ENCODE measurements around the gene SALL2. TPM values are rescaled to one million over a fixed set of nuclear protein-coding genes. Genes with fewer than 3 reads are reported as not detected.

SALL2 gene
- total RNA-seq, 3 donors from 2014 or later, result 1.0 to 25.6 (median 1.2) TPM

DNA sequence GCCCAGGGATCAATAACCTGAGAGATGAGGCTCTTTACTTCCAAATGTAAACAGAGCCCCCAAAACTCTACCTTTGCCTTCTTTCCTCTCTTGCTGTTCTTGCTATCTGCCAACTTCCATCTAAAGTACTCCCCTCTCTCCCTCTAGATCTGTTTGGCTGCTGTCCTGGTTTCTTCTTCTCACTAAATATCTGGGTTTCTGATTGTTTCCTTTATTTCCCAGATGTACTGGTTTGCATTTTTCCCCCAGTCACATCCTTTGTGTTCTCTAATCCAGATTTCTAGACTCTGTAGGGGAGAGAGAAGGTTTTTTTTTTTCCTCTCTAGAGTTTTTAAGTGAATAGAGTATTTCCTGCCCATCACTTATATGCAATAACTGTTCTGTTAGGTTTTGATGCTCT, 7.1 kb upstream of the SALL2 start:
- Histone ChIP-seq H3K9me3 (no peaks in the 10 kb centered on the region), H3K4me1 (ENCODE audit: low read depth) (no peaks in the 10 kb centered on the region), H3K4me3 (no peak overlapping the region), H3K36me3 (ENCODE audit: low read depth) (no peaks in the 10 kb centered on the region)
- ATAC-seq (no peak), DNase-seq (no peak)
- intact Hi-C loops (cut with DNase I, micrococcal nuclease), result no loop called here
- TF ChIP-seq, protein P1, sequence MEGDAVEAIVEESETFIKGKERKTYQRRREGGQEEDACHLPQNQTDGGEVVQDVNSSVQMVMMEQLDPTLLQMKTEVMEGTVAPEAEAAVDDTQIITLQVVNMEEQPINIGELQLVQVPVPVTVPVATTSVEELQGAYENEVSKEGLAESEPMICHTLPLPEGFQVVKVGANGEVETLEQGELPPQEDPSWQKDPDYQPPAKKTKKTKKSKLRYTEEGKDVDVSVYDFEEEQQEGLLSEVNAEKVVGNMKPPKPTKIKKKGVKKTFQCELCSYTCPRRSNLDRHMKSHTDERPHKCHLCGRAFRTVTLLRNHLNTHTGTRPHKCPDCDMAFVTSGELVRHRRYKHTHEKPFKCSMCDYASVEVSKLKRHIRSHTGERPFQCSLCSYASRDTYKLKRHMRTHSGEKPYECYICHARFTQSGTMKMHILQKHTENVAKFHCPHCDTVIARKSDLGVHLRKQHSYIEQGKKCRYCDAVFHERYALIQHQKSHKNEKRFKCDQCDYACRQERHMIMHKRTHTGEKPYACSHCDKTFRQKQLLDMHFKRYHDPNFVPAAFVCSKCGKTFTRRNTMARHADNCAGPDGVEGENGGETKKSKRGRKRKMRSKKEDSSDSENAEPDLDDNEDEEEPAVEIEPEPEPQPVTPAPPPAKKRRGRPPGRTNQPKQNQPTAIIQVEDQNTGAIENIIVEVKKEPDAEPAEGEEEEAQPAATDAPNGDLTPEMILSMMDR (IDR thresholded peaks at IDR 0.05), result no peak

DNA sequence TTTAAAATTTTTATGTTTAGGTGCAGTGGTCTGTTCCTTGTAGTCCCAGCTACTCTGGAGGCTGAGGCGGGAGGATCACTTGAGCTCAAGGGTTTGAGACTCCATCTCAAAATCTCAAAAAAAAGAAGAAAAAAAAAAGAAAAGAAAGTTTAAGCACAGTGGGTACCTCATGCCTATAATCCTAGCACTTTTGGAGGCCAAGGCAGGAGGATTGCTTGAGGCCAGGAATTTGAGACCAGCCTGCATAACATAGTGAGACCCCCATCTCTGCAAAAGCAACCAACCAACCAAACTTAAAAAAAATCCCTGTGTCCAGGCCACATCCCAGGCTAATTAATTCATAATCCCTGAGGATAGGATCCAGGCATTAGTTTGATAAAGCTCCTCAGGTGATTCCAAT, 3.4 kb upstream of the SALL2 start:
- Histone ChIP-seq H3K9me3 (no peaks in the 10 kb centered on the region), H3K4me1 (ENCODE audit: low read depth) (no peaks in the 10 kb centered on the region), H3K4me3 (no peak overlapping the region), H3K36me3 (ENCODE audit: low read depth) (no peaks in the 10 kb centered on the region)
- ATAC-seq, result no peak
- intact Hi-C loops (cut with DNase I, micrococcal nuclease), result no loop called here
- TF ChIP-seq, protein P1 (IDR thresholded peaks at IDR 0.05), result no peak
- DNase-seq, result no peak

DNA sequence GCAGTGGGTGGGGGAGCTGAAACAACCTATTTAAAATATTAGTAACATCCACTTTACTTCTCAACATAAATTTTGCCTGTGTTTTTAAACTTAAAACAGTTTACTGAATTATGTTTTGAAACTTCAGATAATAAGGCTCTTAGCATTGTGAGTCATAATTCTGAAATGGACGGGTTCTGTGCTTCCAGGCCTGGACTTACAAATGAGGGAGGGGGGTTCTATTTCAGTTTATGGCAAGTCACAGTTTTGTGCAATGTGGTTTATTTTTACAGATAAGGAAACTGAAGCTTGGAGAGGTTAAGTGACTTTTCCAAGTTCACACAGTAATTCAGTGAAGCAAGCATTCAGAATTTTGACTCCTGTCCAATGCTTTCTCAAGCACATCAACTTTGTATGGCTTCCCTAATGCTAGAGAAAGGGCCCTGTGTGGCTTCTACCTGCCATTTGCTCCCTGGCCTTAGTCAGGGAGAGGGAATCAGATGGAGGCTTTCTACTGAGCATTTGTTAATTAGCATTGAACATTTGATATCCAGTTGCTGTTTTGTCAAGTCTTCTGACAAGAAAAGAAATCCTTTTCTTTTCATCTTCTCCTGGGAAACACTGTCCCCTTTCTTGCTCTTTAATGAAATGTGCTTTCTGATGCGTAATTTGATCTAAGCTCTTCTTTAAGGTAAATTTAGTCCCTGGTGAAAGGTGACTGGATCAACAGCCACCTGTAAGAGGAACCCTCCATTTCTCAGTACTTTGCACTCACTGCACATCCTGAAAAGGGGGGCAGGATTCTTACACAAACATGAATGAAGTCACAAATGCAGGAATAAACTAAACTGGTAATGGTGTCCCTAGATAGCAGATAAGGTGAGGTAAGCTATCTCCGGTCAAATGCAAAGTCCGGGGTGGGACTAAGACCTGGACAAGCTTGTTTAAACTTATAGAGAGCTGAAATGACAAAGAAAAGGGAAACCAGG, 2.5 kb upstream of the SALL2 start:
- H3K36me3 ChIP-seq (ENCODE audit: low read depth), result no peaks in the 10 kb centered on the region
- ATAC-seq (no peak), DNase-seq (no peak)
- no peaks in the 10 kb centered on the region for H3K9me3 ChIP-seq
- TF ChIP-seq, protein P1 (IDR thresholded peaks at IDR 0.05), result no peak
- intact Hi-C loops (cut with DNase I, micrococcal nuclease), result no loop called here
- H3K4me1 ChIP-seq (ENCODE audit: low read depth), result no peaks in the 10 kb centered on the region
- H3K4me3 ChIP-seq, result no peak overlapping the region

DNA sequence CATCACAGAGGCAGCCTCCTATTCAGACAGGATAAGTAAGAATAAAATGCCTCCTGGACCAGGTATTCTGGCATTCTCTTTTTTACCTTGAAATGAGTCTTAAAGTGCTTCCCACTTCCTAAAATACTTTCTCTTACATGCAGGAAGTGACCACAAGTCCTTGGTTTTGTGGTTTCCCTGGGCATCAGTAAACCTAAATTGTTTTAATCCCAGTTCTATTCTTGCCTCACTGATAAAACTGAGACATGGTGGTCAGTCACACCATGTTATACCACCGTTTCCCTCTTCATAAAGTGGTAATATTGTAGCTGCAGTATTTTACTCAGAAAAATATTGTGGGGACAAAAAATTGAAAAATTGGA, 1.2 kb upstream of the SALL2 start:
- Histone ChIP-seq H3K4me1 (ENCODE audit: low read depth) (no peaks in the 10 kb centered on the region), H3K9me3 (no peaks in the 10 kb centered on the region), H3K4me3 (no peak overlapping the region), H3K36me3 (ENCODE audit: low read depth) (no peaks in the 10 kb centered on the region)
- no peak for DNase-seq
- TF ChIP-seq, protein P1 (IDR thresholded peaks at IDR 0.05), result no peak
- intact Hi-C loops (cut with DNase I, micrococcal nuclease), result no loop called here
- no peak for ATAC-seq

DNA sequence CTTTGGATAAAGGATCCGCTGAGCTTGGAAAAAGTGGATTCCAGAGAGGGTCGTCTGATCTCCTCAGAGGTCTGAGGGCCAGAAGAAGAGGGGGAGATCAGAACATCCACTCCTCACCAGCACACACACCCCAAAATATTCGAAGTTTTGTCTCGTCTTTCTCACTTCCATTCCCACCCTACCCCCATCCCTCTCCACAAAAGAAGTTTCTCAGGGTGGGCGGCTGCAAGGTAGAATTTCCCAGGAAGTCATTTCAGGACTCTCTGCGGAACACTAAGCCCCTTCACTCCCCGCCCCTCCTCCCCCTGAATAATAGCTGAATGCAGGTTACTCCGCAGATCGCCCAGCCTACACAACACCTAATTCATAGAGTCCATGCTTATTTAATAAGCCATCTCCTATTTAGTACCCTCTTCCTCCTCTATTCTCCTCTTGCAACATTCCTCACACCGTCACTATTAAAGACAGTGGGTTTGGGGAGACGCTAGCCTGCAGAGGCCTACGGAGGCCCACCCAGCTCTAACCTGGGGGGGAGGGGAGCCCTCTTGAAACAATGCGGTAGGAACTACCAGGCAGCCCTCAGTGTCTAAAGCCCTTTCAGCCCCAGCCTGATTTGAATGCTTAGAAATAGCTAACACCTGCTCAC, 649 bp upstream of the SALL2 start:
- DNase-seq (no peak), ATAC-seq (no peak)
- no peak overlapping the region for H3K4me3 ChIP-seq
- no peaks in the 10 kb centered on the region for H3K36me3 ChIP-seq (ENCODE audit: low read depth)
- TF ChIP-seq, protein P1 (IDR thresholded peaks at IDR 0.05), result no peak
- H3K4me1 ChIP-seq (ENCODE audit: low read depth), result no peaks in the 10 kb centered on the region
- intact Hi-C loops (cut with DNase I, micrococcal nuclease), result no loop called here
- H3K9me3 ChIP-seq, result no peaks in the 10 kb centered on the region
